Fibroblast of lung (primary cell): Measurements from ENCODE around the gene TRIM44. TPM values are rescaled to one million over a fixed set of nuclear protein-coding genes. Genes with fewer than 3 reads are reported as not detected.

Source experiments
- DNase-seq, 2 donors: peaks; one replicate each; pipeline versions ENCODE4 v3.0.0 to v3.0.0-alpha.2; 2010; ENCODE audit warnings: low read depth in 2 of 2
- H2AFZ ChIP-seq: 2 replicates; pipeline ENCODE4 v1.5.1; 2012; ENCODE audit warnings: low read length, control low read depth, inconsistent platforms
- H3K27ac ChIP-seq: 2 replicates; pipeline ENCODE4 v1.5.1; 2011; ENCODE audit warnings: low read length, control low read depth; ENCODE audit not compliant: insufficient read depth
- H3K27me3 ChIP-seq: 2 replicates; pipeline ENCODE4 v1.5.1; 2011; ENCODE audit warnings: mild to moderate bottlenecking, low read length; ENCODE audit not compliant: control insufficient read depth, insufficient read depth
- H3K36me3 ChIP-seq: 2 replicates; pipeline ENCODE4 v1.5.1; 2011; ENCODE audit warnings: low read length; ENCODE audit not compliant: control insufficient read depth, insufficient read depth
- H3K4me1 ChIP-seq: 2 replicates; pipeline ENCODE4 v1.5.1; 2011; ENCODE audit warnings: low read length; ENCODE audit not compliant: control insufficient read depth, insufficient read depth; ENCODE audit errors: extremely low read depth
- H3K4me2 ChIP-seq: 2 replicates; pipeline ENCODE4 v1.5.1; 2011; ENCODE audit warnings: low read length, control low read depth; ENCODE audit not compliant: insufficient read depth; ENCODE audit errors: extremely low read depth
- H3K4me3 ChIP-seq, 4 experiments: fragments of 200-600 bp in 1 of 4; sonication (generic) in 1 of 4; replicated peaks in 1 of 4; 2 replicates each; pipeline ENCODE4 v1.5.1; 2011 to 2016; ENCODE audit warnings: low read length in 4 of 4, low read depth in 3 of 4, mild to moderate bottlenecking in 3 of 4, control low read depth in 2 of 4, inconsistent platforms in 1 of 4, mixed read lengths in 1 of 4; ENCODE audit not compliant: insufficient read depth in 1 of 4; ENCODE audit errors: control extremely low read depth in 1 of 4
- H3K79me2 ChIP-seq: 2 replicates; pipeline ENCODE4 v1.5.1; 2012; ENCODE audit warnings: mild to moderate bottlenecking, low read length, inconsistent platforms; ENCODE audit not compliant: control insufficient read depth, insufficient read depth
- H3K9ac ChIP-seq: 2 replicates; pipeline ENCODE4 v1.5.1; 2011; ENCODE audit warnings: mild to moderate bottlenecking, low read length, control low read depth; ENCODE audit not compliant: insufficient read depth
- H3K9me3 ChIP-seq: 2 replicates; pipeline ENCODE4 v1.5.1; 2012; ENCODE audit warnings: low read depth, low read length; ENCODE audit not compliant: control insufficient read depth, insufficient read depth
- H4K20me1 ChIP-seq: 2 replicates; pipeline ENCODE4 v1.5.1; 2011; ENCODE audit warnings: low read length; ENCODE audit not compliant: control insufficient read depth, insufficient read depth; ENCODE audit errors: extremely low read depth
- EZH2 ChIP-seq: IDR thresholded peaks from 2 replicates; pipeline ENCODE4 v1.5.1; 2012; ENCODE audit warnings: low read length, control low read depth, mild to moderate bottlenecking; ENCODE audit errors: missing control alignments
- polyA plus RNA-seq, 2 donors: library from polyadenylated mRNA; depleted of rRNA in 1 of 2; stranded (reverse) in 1 of 2; unstranded in 1 of 2; fragments of >200 nt; gene quantifications; 2 replicates each; pipeline ENCODE4 v1.2.1, GENCODE V29; 2011 to 2012; ENCODE audit warnings: missing spikeins in 1 of 2
- total RNA-seq: library from RNA; depleted of rRNA; stranded (reverse); fragments of >200 nt; gene quantifications from 2 replicates; pipeline ENCODE4 v1.2.1, GENCODE V29; 2014
- TF ChIP-seq, protein P1 (sequence below), 2 donors: IDR thresholded peaks in 1 of 2; conservative IDR thresholded peaks in 1 of 2; 1 replicate in 1 of 2; 2 replicates in 1 of 2; pipeline ENCODE4 v1.5.1; 2011 to 2012; ENCODE audit warnings: low read length in 2 of 2, control low read depth in 1 of 2, inconsistent platforms in 1 of 2, low read depth in 1 of 2, mild to moderate bottlenecking in 1 of 2

The TRIM44 gene
- total and polyA plus RNA-seq, 2 donors (not counting 1 experiment from before 2014, with no cell fraction given), result 10.4 to 78.3 TPM

DNA sequence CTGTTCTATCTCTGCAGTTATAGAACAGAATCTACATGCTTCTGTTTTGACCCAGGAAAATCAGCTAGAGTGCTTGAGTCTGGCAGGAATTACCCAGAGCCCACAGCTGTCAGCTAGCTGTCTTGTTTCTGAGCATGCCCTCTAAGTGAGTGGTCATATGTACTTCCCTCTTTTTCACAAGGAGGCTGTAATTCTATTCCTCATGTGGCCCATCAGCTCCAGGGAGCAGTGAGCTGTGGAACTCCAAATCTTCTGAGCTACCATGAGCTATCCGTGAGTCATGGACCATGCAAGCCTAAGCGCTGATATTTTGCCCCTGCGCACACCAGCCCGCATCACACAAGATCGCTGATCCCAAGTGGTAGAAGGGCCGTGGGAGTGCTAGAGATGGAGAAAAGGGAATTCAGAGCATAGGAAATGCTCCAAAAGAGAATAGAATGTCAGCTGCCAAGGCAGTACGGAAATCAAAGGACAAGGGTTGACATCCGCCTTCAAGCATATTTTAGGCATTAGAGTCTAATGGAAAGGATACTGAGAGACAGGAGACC is 38.9 kb upstream of the TRIM44 start:
- Histone ChIP-seq H2AFZ (no peak overlapping the region), H3K27ac (no peak overlapping the region), H3K4me2 (no peak overlapping the region), H3K27me3 (no peaks in the 10 kb centered on the region), H3K79me2 (peaks cover 26% of the 10 kb centered on the region), H3K9me3 (no peaks in the 10 kb centered on the region), H3K4me1 (no peaks in the 10 kb centered on the region), H3K9ac (no peak overlapping the region), H4K20me1 (no peaks in the 10 kb centered on the region), H3K36me3 (no peaks in the 10 kb centered on the region), H3K4me3 (no peak overlapping the region)
- TF ChIP-seq, protein P1, sequence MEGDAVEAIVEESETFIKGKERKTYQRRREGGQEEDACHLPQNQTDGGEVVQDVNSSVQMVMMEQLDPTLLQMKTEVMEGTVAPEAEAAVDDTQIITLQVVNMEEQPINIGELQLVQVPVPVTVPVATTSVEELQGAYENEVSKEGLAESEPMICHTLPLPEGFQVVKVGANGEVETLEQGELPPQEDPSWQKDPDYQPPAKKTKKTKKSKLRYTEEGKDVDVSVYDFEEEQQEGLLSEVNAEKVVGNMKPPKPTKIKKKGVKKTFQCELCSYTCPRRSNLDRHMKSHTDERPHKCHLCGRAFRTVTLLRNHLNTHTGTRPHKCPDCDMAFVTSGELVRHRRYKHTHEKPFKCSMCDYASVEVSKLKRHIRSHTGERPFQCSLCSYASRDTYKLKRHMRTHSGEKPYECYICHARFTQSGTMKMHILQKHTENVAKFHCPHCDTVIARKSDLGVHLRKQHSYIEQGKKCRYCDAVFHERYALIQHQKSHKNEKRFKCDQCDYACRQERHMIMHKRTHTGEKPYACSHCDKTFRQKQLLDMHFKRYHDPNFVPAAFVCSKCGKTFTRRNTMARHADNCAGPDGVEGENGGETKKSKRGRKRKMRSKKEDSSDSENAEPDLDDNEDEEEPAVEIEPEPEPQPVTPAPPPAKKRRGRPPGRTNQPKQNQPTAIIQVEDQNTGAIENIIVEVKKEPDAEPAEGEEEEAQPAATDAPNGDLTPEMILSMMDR (conservative IDR thresholded peaks at IDR 0.05 in 1 of 2, IDR thresholded peaks at IDR 0.05 in 1 of 2; ENCODE audit: low read depth in 1 of 2, low read length in 2 of 2), result no peak
- no peak for TF ChIP-seq EZH2
- DNase-seq, result peak; percentile 81 to 93

DNA sequence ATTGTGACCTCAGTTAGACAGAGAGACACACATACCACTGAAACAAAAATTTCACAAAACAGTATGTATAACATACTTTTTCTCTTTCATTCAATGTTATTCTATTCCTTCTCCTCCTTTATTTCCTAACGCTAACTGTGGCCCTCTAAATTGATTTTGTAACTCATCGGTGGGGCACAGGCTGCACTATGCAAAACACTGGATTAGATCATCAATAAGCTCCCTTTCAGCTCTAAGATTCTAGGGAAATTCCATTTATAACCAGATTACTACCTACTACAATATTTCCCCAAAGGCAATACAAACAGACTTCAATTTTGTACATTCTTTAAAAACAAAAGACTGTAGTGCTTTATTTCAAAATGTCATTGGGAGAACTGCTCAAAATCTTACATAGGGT is 38.3 kb upstream of the TRIM44 start:
- Histone ChIP-seq H2AFZ (no peak overlapping the region), H3K79me2 (peaks cover 22% of the 10 kb centered on the region), H3K9me3 (no peaks in the 10 kb centered on the region), H3K27ac (no peak overlapping the region), H3K4me3 (no peak overlapping the region), H3K27me3 (no peaks in the 10 kb centered on the region), H3K9ac (no peak overlapping the region), H4K20me1 (no peaks in the 10 kb centered on the region), H3K36me3 (no peaks in the 10 kb centered on the region), H3K4me2 (no peak overlapping the region), H3K4me1 (peaks cover 2% of the 10 kb centered on the region)
- no peak for DNase-seq
- TF ChIP-seq EZH2, result no peak
- TF ChIP-seq, protein P1 (conservative IDR thresholded peaks at IDR 0.05 in 1 of 2, IDR thresholded peaks at IDR 0.05 in 1 of 2; ENCODE audit: low read depth in 1 of 2, low read length in 2 of 2), result no peak

DNA sequence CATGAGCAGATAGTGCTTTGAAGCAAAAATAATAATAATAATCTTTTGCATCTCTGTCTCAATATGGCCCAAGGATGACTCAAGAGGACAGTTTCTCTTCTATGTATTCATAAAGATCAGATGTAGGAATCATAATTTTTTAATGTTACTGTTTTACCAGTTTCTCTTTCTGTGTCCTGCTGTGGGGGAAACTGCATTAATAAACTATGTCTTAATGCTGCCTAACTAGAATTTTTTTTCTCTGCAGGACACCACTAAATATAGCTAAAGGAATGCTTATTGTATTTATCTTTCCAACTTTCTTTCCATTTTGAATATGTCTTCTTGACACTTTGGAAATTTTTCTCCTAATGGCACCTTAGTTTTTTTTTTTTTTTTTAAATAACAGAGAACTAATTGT is 37.8 kb upstream of the TRIM44 start:
- TF ChIP-seq EZH2, result no peak
- TF ChIP-seq, protein P1 (conservative IDR thresholded peaks at IDR 0.05 in 1 of 2, IDR thresholded peaks at IDR 0.05 in 1 of 2; ENCODE audit: low read depth in 1 of 2, low read length in 2 of 2), result no peak
- no peak overlapping the region for H3K4me2 ChIP-seq

More for the DNA sequence above, 37.8 kb upstream of the TRIM44 start:
- Histone ChIP-seq H3K36me3 (no peaks in the 10 kb centered on the region), H2AFZ (no peak overlapping the region), H4K20me1 (no peaks in the 10 kb centered on the region), H3K27ac (no peak overlapping the region), H3K27me3 (no peaks in the 10 kb centered on the region), H3K4me3 (no peak overlapping the region), H3K9ac (no peak overlapping the region), H3K79me2 (peaks cover 18% of the 10 kb centered on the region), H3K9me3 (no peaks in the 10 kb centered on the region), H3K4me1 (peaks cover 6% of the 10 kb centered on the region)
- no peak for DNase-seq
